ENCODE measurements around the gene SP6. TPM values are rescaled to one million over a fixed set of nuclear protein-coding genes. Genes with fewer than 3 reads are reported as not detected.

SP6 gene
- total RNA-seq, 2 experiments from 2014 or later: 0.07 to 0.14 TPM

- ATAC-seq (no peak), DNase-seq (no peak)
- no peak overlapping the region for H3K4me3 Mint-ChIP-seq
- H3K27ac Mint-ChIP-seq: no peak overlapping the region
- no peaks in the 10 kb centered on the region for H3K36me3 Mint-ChIP-seq (ENCODE audit: low read depth)
- peaks cover 5% of the 10 kb centered on the region for H3K27me3 Mint-ChIP-seq
- ChIA-PET CTCF (interaction anchor here (0.6 to 2.1 kb wide), 15 partner anchors 8 to 427 kb away, joined by 3 to 6 read pairs (median 3); partner anchors contain the start of genes OSBPL7 and SCRN2), POLR2A (no interaction called here)
- intact Hi-C loops (cut with DNase I, micrococcal nuclease): loop anchor here (5.0 to 10.0 kb wide), 4 partner anchors 64 to 569 kb away; no protein-coding TSS in a partner anchor
- H3K9me3 Mint-ChIP-seq (ENCODE audit: low read depth): no peaks in the 10 kb centered on the region
- no peaks in the 10 kb centered on the region for H3K4me1 Mint-ChIP-seq
Measured at GRCh38 chr17:47801176-47801765, 49.7 kb downstream of the SP6 start.

- DNase-seq: no peak
- CTCF ChIA-PET: interaction anchor here (0.7 to 2.1 kb wide), 4 partner anchors 9 to 137 kb away, joined by 3 to 6 read pairs (median 3); no protein-coding TSS in a partner anchor
- Mint-ChIP-seq H3K4me3 (no peak overlapping the region), H3K27ac (no peak overlapping the region), H3K36me3 (ENCODE audit: low read depth) (no peaks in the 10 kb centered on the region), H3K9me3 (ENCODE audit: low read depth) (no peaks in the 10 kb centered on the region), H3K4me1 (no peaks in the 10 kb centered on the region), H3K27me3 (peaks cover 5% of the 10 kb centered on the region)
- POLR2A ChIA-PET: no interaction called here
- ATAC-seq: no peak
- intact Hi-C loops (cut with DNase I, micrococcal nuclease): loop anchor here (5.0 to 10.0 kb wide), 4 partner anchors 63 to 568 kb away; no protein-coding TSS in a partner anchor
Measured at GRCh38 chr17:47800686-47801085, 50.3 kb downstream of the SP6 start.

- DNase-seq (no peak), ATAC-seq (no peak)
- ChIA-PET CTCF (interaction anchor here (1.2 to 1.9 kb wide), 2 partner anchors 8 to 149 kb away, joined by 3 to 6 read pairs; no protein-coding TSS in a partner anchor), POLR2A (no interaction called here)
- no peak overlapping the region for H3K4me3 Mint-ChIP-seq
- no peaks in the 10 kb centered on the region for H3K36me3 Mint-ChIP-seq (ENCODE audit: low read depth)
- no peak overlapping the region for H3K27ac Mint-ChIP-seq
- intact Hi-C loops (cut with DNase I, micrococcal nuclease): no loop called here
- no peaks in the 10 kb centered on the region for H3K9me3 Mint-ChIP-seq (ENCODE audit: low read depth)
- H3K27me3 Mint-ChIP-seq: peaks cover 20% of the 10 kb centered on the region
- no peaks in the 10 kb centered on the region for H3K4me1 Mint-ChIP-seq
Measured at GRCh38 chr17:47797797-47798196, 53.2 kb downstream of the SP6 start.

Other genes starting within 250 kb of the SP6 start
- 100 to 1,000 TPM; 640 to 656 TPM for gene KPNB1, start 201.2 kb downstream of the SP6 start, total RNA-seq
- 10 to 100 TPM; 21.8 to 23.1 TPM for gene TBKBP1, start 157.0 kb downstream of the SP6 start, total RNA-seq
- 10 to 100 TPM; 73.4 to 76.8 TPM for gene TBX21, start 117.9 kb downstream of the SP6 start, total RNA-seq
- 10 to 100 TPM; 12.8 to 12.9 TPM for gene OSBPL7, start 29.4 kb downstream of the SP6 start, total RNA-seq
- 10 to 100 TPM; 66.9 to 70.9 TPM for gene MRPL10, start 19.6 kb downstream of the SP6 start, total RNA-seq
- under 1 TPM; 0.46 to 0.82 TPM for gene LRRC46, start 19.5 kb downstream of the SP6 start, total RNA-seq
- 10 to 100 TPM; 21.5 to 25.2 TPM for gene SCRN2, start 9.9 kb downstream of the SP6 start, total RNA-seq
- gene SP2, start 45.1 kb upstream of the SP6 start, total RNA-seq: 10 to 100 TPM; 15.7 to 19.8 TPM
- gene PNPO, start 90.4 kb upstream of the SP6 start, total RNA-seq: 10 to 100 TPM; 29.7 to 41.0 TPM
- gene PRR15L, start 106.7 kb upstream of the SP6 start, total RNA-seq: not detected
- gene CDK5RAP3, start 120.0 kb upstream of the SP6 start, total RNA-seq: 100 to 1,000 TPM; 147 to 156 TPM
- gene COPZ2, start 186.6 kb upstream of the SP6 start, total RNA-seq: 1 to 10 TPM; 3.6 to 4.1 TPM
- gene NFE2L1, start 197.2 kb upstream of the SP6 start, total RNA-seq: 100 to 1,000 TPM; 100 to 127 TPM

All from activated CD4-positive, alpha-beta T cell treated with anti-CD3 and anti-CD28 coated beads for 36 hours (primary cell).